NCI-H446 treated with DMSO at 0.1 percent for 48 hours (cell line): Measurements from ENCODE around the gene CDKN2B.

ENCODE experiments used
- DNase-seq: peaks from one replicate; lab custom pipeline; 2025; lab: John Stamatoyannopoulos, UW

CDKN2B gene

GRCh38 chr9:22033012-22033630 is 24.0 kb upstream of the CDKN2B start:
- DNase-seq, result no peak

GRCh38 chr9:22031655-22032411 is 22.7 kb upstream of the CDKN2B start:
- no peak for DNase-seq

- DNase-seq, result no peak
These were observed 21.0 kb upstream of the CDKN2B start for GRCh38 chr9:22030101-22030598.

- DNase-seq, result no peak
These were observed 20.1 kb upstream of the CDKN2B start for GRCh38 chr9:22029231-22029630.

- DNase-seq, result no peak
These were observed 19.3 kb upstream of the CDKN2B start for GRCh38 chr9:22028394-22028793.

GRCh38 chr9:22026696-22027095 is 17.6 kb upstream of the CDKN2B start:
- DNase-seq, result no peak

GRCh38 chr9:22022396-22022795 is 13.3 kb upstream of the CDKN2B start:
- DNase-seq, result no peak

- DNase-seq, result no peak
These were observed 1.9 kb upstream of the CDKN2B start for GRCh38 chr9:22010866-22011625.

GRCh38 chr9:22009506-22009867 is 382 bp upstream of the CDKN2B start:
- DNase-seq, result no peak

GRCh38 chr9:22008384-22008716 is 755 bp downstream of the CDKN2B start:
- no peak for DNase-seq

GRCh38 chr9:22005702-22006606 is 3.2 kb downstream of the CDKN2B start:
- no peak for DNase-seq

GRCh38 chr9:22005021-22005701 is 3.9 kb downstream of the CDKN2B start:
- no peak for DNase-seq

GRCh38 chr9:22002038-22002437 is 7.1 kb downstream of the CDKN2B start:
- DNase-seq, result no peak

GRCh38 chr9:21998026-21998425 is 11.1 kb downstream of the CDKN2B start:
- no peak for DNase-seq

GRCh38 chr9:21997480-21997879 is 11.6 kb downstream of the CDKN2B start:
- DNase-seq, result no peak

- no peak for DNase-seq
These were observed 12.2 kb downstream of the CDKN2B start for GRCh38 chr9:21996858-21997257.

GRCh38 chr9:21996438-21996837 is 12.7 kb downstream of the CDKN2B start:
- DNase-seq, result peak; percentile 34

GRCh38 chr9:21995666-21996398 is 13.3 kb downstream of the CDKN2B start:
- no peak for DNase-seq

- DNase-seq, result peak; percentile 82
These were observed 14.0 kb downstream of the CDKN2B start for GRCh38 chr9:21995006-21995665.

- DNase-seq, result peak; percentile 93
These were observed 14.5 kb downstream of the CDKN2B start, which contains the start of gene CDKN2B-AS1 for GRCh38 chr9:21994556-21995005. Gene CDKN2B-AS1, plus strand, starts transcription at chr9:21994791.
